Activated effector memory CD4-positive, alpha-beta T cell treated with Interleukin-2 at 50 U/mL for 16 hours (primary cell): ENCODE results near the gene LRBA.
"Not testable (repeated sequence)": the region's sequence is repeated elsewhere in the genome, so short reads cannot be mapped to it uniquely, and the experiment has no call there.

Source experiments
- DNase-seq: peaks from one replicate; pipeline ENCODE4 v3.0.0-alpha.2; 2020

Gene LRBA

DNA sequence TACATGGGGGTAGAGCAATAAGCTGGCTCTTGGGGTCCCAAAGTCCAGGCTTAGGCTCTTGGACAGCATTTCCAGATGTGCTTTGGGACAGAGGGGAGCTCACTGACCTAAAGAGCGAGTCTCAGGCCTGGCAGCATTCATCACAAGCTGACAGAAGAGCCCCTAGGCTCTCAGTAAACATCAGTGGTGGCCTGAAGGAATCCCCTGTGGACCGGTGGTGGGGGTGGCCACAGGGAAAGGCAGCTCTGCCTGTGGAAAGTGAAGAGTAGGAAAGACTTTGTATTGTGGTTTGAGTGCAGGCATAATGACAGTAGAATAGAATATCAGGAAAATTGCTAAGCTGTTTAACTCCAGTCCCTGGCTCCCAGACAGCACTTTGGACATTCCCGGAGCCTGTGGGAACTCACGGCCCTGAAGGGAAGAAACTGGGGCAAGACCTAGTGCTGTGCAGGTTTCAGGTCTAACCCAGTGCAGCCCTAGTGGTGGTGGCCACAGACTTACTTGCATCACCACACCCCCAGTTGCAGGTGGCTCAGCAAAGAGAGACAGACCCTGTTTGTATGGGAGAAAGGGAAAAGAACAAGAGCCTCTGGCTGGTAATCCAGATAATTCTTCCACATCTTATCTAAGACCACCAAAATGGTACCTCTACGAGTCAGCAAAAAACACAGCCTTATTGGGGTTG, 291.2 kb downstream of the LRBA start:
- no peak for DNase-seq

DNA sequence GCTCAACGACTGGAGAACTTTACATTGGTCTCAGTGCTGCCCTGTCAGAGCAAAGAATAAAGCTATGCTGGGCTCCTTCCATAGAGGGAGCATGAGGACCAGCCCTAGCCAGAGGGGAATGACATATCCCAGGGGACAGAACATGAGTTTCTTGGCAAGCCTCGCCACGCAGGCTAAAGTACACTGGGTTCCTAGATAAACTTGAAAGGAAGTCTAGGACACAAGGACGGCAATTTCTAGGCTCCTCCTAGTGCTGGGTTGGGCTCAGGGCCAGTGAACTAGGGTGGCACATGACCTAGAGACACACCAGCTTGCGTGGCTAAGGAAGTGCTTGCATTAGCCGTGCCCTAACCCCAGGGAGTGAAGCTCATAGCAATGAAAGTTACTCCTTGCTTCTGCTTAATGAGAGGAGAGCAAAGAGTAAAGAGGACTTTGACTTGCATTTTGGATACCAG, 292.1 kb downstream of the LRBA start:
- no peak for DNase-seq

DNA sequence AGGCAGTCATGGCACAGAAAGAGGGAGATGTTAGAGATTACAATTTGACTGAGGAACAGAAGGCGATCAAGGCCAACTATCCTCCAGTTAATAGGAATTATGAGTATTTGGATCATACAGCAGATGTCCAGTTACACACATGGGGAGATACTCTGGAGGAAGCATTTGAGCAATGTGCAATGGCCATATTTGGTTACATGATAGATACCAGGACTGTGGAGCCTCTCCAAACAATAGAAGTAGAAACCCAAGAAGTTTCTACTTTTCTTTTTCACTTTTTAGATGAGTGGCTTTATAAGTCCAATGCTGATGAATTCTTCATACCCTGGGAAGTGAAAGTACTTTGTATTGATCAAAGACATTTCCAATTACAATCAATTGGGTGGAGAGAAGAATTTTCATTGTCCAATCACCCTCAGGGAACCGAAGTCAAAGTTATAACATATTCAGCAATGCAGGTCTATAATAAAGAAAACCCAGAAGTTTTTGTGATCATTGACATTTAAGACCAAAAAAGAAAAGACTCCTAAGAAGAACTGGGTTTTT, 294.0 kb downstream of the LRBA start:
- no peak for DNase-seq

DNA sequence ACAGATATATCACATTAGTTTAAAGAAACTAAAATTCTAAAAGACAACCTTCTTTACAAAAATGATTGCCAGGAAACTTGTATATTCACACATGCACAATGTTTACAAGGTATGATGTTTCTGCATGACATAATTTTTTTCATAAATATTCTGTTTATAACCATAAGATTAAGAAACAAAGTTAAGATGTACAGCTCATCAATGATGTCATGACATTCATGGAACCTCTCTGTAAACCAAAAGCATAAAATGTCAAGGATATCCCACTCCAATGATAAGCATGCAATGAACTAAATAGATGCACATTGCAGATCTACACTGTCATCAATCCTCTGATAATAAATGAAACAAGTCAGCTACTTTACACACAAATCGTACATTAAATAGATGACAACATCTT, 297.1 kb downstream of the LRBA start:
- no peak for DNase-seq

DNA sequence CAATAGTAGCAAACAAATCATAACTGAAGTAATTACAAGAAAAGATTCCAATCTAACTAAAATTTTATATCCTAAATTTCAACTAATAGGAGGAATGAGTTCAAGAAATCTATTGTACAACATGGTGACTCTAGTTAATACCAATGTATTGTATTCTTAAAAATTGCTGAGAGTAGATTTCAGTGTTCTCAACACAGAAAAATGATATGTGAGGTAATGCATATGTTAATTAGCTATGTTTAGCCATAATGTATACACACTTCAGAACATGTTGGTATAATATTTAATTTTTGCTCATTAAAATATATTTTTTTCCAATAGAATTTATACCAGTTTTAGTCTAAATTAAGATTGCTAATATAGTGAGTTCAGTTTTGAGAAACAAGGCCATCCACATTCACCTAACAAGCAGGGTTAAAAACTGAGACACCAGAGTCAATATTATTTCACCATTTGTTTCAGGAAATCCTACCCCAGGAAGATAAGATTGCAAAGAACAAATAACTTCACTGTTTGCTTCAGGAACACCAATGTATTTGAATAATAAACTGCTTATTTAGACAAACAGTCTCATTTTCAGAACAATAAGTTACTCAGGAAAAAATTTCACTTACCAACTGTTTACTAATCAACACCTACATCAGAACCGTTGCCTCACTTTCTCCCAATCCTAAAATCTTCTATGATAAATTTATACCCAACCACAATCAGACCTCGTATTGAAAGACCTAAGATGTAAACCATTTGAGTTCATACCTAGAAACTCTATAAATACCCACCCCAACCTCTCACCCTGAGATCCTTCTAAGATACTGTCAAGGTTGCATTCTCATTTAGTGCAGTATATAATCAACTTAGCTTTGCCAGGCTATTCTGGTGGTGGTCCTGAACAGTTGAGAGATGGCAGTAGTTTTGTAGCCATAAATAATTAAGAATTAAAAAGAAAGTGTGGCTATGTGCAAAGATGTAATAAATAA, 300.3 kb downstream of the LRBA start:
- no peak for DNase-seq

DNA sequence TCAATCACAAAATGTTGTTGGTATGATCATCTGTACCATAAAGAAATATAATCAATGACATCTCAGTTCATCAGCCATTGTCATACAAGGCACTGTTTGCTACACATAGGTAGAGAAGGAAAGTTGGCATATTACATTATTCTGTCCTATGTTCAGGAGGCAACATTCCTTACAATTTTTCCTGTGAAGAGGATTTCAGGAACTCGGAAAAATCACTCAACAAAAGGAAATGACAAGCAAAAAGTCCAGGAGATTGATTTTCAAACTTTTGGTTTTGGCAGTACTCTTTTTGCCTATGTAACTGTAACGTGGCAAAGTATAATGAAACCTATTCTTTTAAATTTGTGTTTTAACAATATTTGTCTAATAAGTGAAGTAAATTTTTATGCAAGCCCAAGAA, 301.8 kb downstream of the LRBA start:
- DNase-seq: no peak

DNA sequence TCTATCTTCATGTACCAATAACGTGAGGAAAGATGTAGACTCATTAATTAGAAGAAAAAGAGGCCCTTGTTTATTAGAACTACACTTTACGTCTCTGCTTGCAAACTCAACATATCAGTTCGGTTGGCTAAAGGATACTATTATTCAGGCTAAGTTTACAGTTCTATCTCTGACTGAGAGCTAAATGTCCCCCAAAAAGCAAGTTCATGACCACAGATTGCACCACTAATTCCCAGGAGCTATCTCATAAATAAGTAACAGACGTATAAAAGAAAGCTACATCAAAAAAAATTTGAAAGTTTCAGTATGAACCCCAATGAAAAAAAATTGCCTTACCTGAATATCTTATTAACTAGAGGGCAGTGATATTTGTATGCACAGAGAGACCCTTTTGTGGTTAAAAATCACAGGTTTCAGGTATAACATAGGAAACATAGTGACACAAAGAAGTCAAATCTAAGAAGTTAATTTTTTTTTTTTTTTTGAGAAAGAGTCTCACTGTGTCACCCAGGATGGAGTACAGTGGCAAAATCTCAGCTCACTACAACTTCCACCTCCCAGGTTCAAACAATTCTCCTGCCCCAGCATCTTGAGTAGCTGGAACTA, 304.2 kb downstream of the LRBA start:
- DNase-seq: no peak

DNA sequence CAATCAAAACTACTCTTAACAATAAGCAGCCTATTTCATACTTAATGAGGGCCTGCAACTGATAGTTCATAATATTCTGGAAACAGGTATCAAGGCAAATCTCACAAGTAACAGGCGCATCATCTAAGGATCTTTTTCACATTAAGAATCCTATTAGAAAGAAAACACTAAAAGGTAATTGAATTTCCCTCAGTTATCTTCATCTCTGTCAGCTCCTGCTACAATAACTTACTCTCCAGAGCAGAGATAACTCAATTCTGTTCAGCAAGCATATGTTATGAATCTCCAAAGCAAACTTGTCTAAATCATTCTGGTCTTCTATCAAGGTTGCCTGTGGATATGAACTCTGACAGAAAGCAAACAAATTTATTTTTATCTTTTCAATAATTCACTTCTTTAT, 307.1 kb downstream of the LRBA start:
- DNase-seq: no peak

DNA sequence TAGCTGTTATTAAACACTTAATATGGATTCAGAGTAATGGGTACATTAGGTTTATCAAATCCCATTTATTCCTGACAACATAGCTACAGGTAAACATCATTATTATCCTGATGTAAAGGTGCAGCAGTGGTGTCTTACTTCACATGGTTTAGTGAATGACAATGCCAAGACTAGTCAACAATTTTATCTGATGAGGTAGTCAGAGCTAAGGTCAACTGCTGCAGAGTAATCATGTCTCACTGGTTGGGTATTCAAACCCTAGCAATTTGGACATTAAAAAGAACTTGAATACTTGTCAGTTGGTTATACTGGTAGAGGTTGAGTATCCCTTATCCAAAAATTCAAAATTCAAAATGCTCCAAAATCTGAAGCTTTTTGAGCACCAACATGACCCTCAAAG, 315.5 kb downstream of the LRBA start:
- no peak for DNase-seq

DNA sequence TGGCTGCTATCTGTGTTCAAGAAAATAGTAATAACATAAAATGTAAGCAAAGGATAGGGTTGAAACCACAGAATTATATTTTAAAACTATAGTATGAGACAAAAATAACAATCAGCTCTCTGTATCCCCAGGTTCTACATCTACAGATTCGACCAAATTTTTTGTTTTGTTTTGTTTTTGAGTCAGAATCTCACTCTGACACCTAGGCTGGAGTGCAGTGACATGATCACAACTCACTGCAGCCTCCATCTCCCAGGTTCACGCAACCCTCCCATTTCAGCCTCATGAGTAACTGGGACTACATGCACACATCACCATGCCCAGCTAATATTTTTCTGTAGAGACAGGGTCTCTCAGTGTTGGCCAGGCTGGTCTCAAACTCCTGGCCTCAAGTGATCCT, 319.9 kb downstream of the LRBA start:
- DNase-seq: no peak

DNA sequence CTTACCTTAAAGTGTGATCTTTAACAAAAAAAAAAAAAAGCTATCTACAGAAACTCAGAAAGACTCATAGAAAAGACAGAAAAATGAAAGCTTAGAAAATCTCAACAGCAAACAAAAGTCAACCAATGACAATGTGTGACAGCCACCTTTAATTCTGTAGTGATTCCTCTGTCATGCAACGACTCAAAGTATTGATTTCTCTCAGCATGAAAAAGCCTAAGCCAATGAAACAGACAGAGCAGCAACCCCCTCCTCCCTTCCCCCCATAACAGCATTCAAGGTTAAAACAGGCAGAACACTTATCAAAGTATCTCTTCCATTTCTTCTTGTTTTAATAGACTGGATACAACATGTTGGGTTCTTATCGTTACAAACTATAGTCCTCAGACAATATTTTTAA, 320.6 kb downstream of the LRBA start:
- DNase-seq: no peak

DNA sequence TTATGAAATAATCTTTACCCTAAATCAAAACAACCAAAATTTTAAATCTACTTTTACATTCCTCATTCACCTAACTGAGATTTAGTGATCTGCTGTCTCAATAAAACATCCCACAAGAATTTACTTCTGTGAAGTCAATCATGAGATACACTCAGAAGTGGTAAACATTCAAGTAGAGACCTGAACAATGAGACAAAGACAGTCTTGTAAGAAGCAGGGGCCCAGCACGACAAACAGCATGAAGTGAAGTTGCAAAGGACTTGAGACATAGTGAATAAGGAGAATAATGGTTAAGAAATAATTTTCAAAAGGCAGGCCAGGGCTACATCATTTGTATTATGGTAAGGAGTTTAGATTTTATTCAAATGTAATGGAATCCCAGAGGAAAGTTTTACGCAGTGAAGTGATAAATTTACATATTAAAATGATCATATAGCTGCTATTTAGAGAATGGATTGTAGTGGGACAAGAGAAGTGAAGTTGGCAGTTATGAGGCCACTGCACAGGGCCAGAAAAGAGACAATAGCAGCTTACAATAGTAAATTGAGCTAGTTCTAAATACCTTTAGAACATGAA, 331.2 kb downstream of the LRBA start:
- DNase-seq: no peak

DNA sequence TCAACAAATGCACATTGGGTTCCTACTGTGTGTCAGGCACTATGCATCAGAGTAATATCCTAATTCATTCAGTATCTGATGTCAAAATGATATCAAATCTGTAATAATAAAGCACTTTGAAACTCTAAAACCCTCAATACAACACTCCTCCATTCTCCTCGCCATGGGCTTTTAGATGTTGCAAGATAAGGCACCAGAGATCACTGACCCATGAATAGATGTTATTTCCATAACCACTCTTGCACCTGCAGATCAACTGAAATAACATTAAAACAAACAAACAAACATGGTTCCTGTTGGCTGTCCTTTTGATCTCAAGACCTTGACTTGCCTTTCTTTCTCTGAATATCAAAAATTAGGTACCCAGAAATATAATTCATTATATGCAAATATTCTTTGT, 333.0 kb downstream of the LRBA start:
- DNase-seq: no peak

DNA sequence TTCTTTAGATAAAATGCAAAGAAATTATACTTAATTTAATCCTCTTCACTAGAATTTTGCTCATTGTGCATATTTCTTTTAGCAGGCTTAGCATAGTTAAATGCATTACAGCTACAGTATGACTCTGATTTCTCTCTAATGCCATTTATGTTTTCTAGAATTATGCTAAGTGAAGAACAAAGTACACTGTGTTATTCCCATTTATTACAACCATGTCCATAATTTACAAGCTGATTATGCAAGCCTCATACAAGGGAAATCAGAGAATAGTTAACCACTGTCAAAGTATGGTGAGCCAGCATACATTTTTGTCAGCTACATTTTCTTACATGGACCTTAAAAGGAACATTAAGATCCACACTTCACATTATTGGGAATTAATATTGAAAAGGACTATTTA, 334.0 kb downstream of the LRBA start:
- DNase-seq: no peak

DNA sequence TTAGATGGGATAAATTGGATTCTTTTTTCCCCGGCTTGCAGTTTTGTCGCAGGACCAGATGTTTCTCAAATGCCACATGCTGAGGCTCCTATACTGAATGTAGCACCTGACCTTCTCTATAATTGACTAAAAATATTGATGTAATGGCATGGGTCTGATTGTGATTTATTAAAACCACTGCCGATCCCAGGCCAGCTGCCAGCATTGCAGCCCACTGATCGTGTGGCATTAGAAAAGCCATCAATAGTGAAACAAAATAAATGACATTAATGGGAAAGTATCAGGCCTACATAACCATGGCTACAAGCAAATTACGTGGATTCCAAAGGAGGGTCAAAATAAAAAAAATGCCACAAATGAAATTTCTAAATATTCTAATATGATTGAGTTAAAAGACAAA, 334.4 kb downstream of the LRBA start:
- no peak for DNase-seq

DNA sequence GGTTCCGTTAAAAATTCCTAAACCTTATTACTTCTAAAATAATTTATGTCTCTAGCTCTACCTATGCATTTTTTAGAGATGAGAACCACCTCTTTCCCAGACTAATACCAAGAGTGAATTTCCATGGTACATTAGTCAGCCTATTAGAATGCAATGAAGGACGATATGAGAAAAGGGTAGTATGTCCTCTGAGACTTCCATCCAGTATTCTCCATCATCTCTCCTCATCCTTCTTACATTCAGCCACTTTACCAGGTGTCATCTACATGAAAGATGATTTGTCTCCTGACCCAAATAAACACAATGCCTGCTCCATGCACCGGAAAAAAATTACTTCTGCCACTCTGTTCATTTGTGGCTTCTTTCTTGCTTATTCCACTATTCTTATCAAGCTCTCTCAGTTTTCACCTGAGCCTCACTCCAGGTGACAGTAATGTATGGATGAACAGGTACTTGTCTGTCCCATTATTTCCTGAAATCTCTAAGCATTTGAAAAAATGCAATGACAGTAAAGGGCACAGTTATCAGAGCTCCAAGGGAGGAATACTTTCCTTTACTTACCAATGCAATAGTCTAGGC, 335.2 kb downstream of the LRBA start:
- DNase-seq: no peak

DNA sequence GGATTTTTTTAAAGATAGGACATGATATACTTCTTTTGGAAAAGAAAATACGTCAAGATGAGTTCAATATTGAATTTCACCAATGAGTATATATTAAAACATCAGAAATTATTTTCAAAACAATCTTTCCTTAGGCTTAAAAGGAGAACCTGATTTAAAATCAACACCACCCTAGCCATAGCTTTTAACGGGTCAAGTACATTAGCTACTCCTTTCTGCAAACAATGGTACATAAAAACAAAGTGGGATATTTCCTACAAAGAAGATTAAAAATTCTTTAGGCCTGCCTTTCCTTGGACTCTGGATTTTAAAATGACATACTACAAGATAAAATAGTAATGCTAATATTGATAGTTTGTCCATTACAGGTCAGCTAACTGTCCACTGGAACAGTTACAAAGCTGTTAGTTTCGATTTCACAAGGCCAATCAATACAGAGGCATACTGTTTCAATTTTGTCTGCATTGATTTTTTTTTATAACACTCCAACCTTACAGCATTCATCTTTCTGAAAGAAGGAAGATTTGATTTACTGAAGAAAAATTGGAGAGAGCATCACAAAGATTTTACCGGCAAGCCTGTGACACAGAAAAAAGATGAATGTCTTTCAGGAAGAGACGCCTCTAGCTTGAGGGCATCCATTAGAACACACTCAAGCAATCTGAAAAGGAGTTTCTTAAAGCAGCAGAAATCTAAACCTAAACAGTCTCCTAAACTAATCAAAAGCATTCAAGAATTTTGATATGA, 335.9 kb downstream of the LRBA start:
- no peak for DNase-seq

DNA sequence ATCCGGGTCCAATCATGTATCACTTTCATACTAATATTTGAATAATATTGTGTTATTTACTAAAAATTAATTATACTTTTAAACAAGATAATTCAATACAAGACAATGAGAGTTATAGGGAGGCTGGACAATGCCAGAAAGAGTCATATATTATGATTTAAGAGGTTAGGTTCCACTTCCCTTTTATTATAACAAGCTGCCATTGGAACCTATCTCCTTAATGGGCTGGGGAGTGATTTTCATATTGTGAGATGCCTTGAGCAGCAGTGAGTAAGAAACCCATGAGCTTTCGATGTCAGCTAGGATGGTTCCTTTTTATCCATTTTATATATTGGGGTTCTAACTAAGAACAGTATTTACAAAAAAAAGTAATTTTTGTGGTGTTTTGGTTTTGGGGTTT, 341.3 kb downstream of the LRBA start:
- no peak for DNase-seq

DNA sequence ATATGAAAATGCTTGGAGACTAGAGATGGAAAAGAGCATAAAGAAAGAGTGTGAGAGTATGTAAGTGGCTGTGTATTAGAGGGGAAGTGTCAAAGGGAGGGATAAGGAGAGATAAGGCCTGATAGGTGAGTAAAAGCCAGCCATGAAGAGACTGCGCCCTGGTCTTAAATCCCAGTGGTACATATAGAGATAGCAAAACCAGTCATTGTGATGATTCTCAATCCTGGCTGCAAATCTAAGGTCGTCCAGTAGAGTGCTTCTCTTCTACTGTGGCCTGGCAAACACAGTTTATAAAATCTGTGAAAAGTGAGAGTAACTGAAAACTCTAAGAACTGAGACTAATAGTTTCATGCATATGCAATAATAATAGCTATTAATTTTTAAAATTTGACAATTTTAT, 346.3 kb downstream of the LRBA start:
- no peak for DNase-seq

DNA sequence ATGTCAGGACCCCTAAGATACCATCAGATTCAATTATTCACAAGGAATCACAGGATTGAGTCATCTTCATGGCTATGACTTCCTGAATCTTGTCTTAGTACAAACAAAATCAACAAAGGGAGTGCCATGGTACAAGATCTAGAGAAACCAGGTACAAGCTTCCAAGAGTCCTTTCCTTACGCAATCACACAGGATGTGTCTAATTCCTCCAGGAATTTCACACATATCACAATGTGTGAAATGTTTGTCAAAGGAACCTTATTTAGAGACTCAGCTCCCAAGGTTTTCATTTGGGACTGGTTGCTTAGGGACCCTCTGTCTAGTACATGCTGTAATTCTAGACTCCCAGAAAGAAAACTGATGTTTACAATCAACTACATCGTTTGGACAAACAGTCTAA, 350.1 kb downstream of the LRBA start:
- no peak for DNase-seq

DNA sequence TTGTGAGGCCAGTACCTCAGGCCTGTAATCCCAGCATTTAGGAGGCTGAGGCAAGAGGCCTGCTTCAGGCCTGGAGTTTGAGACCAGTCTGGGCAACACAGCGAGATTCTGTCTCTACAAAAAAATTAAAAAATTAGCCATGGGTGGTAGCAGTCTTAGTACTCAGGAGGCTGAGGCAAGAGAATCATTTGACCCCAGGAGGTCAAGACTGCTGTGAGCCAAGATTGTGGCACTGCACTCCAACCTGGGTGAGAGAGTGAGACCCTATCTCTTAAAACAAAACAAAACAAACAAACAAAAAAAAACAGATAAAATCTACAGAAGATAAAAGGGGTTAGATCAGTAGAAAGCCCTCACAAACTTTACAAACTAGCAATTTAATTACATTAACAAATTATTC, 352.4 kb downstream of the LRBA start:
- no peak for DNase-seq

DNA sequence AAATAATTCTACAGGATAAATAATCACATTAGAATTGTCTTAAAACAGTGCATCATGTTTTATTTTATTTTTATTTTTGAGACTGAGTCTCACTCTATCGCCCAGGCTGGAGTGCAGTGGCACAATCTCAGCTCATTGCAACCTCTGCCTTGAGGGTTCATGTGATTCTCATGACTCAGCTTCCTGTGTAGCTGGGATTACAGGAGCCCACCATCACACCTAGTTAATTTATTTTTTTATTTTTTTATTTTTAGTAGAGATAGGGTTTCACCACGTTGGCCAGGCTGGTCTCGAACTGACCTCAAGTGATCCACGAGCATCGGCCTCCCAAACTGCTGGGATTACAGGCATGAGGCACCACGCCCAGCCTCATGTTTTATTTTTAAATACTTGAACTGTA, 353.5 kb downstream of the LRBA start:
- not testable (repeated sequence) for DNase-seq
